Activated naive CD8-positive, alpha-beta T cell treated with anti-CD3 and anti-CD28 coated beads, Interleukin-2, amount 10 ng/mL, durations not matched to agents 7 days and 5 days (primary cell): Measurements from ENCODE around the gene POLG. TPM values are rescaled to one million over a fixed set of nuclear protein-coding genes. Genes with fewer than 3 reads are reported as not detected.
A peak's percentile ranks its signal among the peaks of the same experiment; 100 is the strongest.

ENCODE experiments used
- ATAC-seq: fragments of 150-1000 bp; cut with Tn5 transposase; one replicate; pipeline ENCODE4 v1.10.0; 2021; ENCODE audit warnings: low read depth, moderate library complexity
- POLR2A ChIA-PET: fragments of 350-600 bp; sonication (Branson Sonifier 250); formaldehyde crosslinking; loops from one replicate; lab custom pipeline; 2021; ENCODE audit warnings: antibody characterized with exemption; lab: Charles Lee
- DNase-seq: peaks from one replicate; pipeline ENCODE4 v3.0.0; 2021
- H3K27ac Mint-ChIP-seq: one replicate; pipeline ENCODE4 v1.8.0; 2022; ENCODE audit warnings: mild to moderate bottlenecking, mixed read lengths
- H3K27me3 Mint-ChIP-seq: one replicate; pipeline ENCODE4 v1.8.0; 2022; ENCODE audit warnings: mild to moderate bottlenecking, moderate library complexity, mixed read lengths
- H3K36me3 Mint-ChIP-seq: one replicate; pipeline ENCODE4 v1.8.0; 2021; ENCODE audit warnings: mild to moderate bottlenecking, mixed read lengths
- H3K4me1 Mint-ChIP-seq: one replicate; pipeline ENCODE4 v1.8.0; 2021; ENCODE audit warnings: mixed read lengths
- H3K4me3 Mint-ChIP-seq: one replicate; pipeline ENCODE4 v1.8.0; 2022; ENCODE audit warnings: mild to moderate bottlenecking, moderate library complexity, mixed read lengths
- H3K9me3 Mint-ChIP-seq: one replicate; pipeline ENCODE4 v1.8.0; 2021; ENCODE audit warnings: mixed read lengths
- total RNA-seq, 2 experiments: library from RNA; stranded (reverse); gene quantifications; one replicate each; pipeline ENCODE4 v1.2.3, GENCODE V29; 2021

Gene POLG
- total RNA-seq, 2 experiments from 2014 or later: 138 to 139 TPM

DNA sequence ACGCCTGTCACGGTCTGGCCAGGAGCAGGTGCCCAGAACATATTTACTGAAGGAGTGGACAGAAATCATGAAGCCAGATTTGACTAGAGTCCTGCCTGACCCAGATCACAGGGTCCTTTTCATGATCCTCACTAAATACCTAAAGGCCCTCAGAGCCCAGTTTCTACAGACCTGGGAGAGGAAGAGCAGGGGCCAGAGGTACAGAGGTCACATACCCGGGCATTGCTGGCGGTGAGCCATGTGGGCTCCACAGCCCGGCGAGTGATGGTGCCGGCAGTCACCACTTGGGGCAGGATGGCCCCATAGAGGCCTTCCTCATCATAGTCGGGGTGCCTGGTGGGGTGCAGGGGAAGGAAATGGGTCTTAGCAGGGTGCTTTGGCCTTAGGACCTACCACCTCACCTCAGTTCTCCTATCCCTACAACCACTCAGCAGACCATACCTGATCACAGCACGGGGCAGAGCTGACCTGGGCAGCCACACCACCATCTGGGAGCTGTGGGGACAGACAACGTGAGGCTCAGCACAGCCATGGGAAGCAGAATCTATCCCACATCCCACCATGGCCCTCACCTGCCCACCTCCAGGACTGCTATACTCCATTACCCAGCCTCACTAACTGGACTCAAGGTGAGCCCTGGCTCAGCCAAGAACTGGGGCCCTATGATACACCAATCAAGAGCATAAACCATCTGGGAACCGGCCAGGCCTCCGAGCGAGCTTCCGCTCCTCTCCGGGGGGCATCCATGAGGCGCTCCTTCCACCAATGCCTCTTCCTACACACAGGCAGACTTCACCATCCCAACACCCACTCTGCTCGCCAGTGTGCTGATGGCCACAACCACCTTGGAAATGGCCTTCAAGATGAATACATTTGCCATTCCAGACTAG is 12.9 kb downstream of the POLG start:
- peaks cover 6% of the 10 kb centered on the region for H3K4me1 Mint-ChIP-seq
- no peak for DNase-seq
- no peak overlapping the region for H3K27ac Mint-ChIP-seq
- ATAC-seq: peak; percentile 29
- no peaks in the 10 kb centered on the region for H3K27me3 Mint-ChIP-seq
- peaks cover 43% of the 10 kb centered on the region for H3K36me3 Mint-ChIP-seq
- no peak overlapping the region for H3K4me3 Mint-ChIP-seq
- H3K9me3 Mint-ChIP-seq: no peaks in the 10 kb centered on the region
- POLR2A ChIA-PET: no interaction called here

- Mint-ChIP-seq H3K27me3 (no peaks in the 10 kb centered on the region), H3K27ac (peak overlapping the region; percentile 25)
- POLR2A ChIA-PET: interaction anchor here (2.4 kb wide), 1 partner anchor 9 kb away, joined by 16 read pairs; no protein-coding TSS in a partner anchor
Measured at GRCh38 chr15:89320200-89320599, 14.4 kb downstream of the POLG start.

GRCh38 chr15:89319678-89320077 is 14.9 kb downstream of the POLG start:
- POLR2A ChIA-PET: interaction anchor here (2.4 kb wide), 1 partner anchor 10 kb away, joined by 16 read pairs; no protein-coding TSS in a partner anchor
- H3K4me1 Mint-ChIP-seq: peaks cover 11% of the 10 kb centered on the region

More at GRCh38 chr15:89320200-89320599, 14.4 kb downstream of the POLG start:
- H3K4me3 Mint-ChIP-seq: no peak overlapping the region
- DNase-seq (no peak), ATAC-seq (no peak)
- no peaks in the 10 kb centered on the region for H3K9me3 Mint-ChIP-seq
- H3K36me3 Mint-ChIP-seq: peaks cover 47% of the 10 kb centered on the region
- peaks cover 10% of the 10 kb centered on the region for H3K4me1 Mint-ChIP-seq

DNA sequence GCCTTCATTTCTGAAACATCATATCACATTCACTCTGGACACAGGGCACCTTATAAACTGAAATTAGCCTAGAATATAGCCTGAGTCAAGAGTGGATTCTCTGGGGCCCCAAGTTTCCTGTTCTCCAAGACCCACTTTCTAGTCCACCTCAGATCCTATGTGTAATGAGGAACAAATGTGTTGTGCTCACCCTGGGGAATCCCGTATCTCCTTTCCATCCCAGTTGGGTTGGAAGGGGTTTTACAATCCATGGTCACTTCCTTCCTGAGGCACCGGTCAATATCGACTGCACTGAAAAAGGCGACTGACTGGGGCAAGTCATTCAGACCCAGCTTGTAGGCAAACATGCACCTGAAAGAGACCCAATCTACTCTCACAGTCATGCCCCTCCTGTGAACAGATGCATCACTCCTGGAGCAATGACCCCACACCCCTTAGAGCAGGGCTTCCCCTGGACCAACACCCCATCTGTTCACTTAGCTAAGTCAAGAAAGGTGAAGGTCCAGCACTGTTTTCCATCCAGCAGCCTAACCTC is 17.4 kb downstream of the POLG start:
- Mint-ChIP-seq H3K27ac (peak overlapping the region; percentile 50), H3K4me3 (no peak overlapping the region), H3K4me1 (peaks cover 19% of the 10 kb centered on the region), H3K27me3 (no peaks in the 10 kb centered on the region), H3K9me3 (no peaks in the 10 kb centered on the region), H3K36me3 (peaks cover 48% of the 10 kb centered on the region)
- POLR2A ChIA-PET: interaction anchor here (0.8 to 1.5 kb wide), 2 partner anchors 12 to 73 kb away, joined by 3 to 8 read pairs; partner anchors contain the start of gene FANCI
- DNase-seq: no peak
- no peak for ATAC-seq

More at GRCh38 chr15:89319678-89320077, 14.9 kb downstream of the POLG start:
- Mint-ChIP-seq H3K4me3 (no peak overlapping the region), H3K9me3 (no peaks in the 10 kb centered on the region), H3K27me3 (no peaks in the 10 kb centered on the region), H3K36me3 (peaks cover 45% of the 10 kb centered on the region), H3K27ac (no peak overlapping the region)
- ATAC-seq: no peak
- DNase-seq: no peak

DNA sequence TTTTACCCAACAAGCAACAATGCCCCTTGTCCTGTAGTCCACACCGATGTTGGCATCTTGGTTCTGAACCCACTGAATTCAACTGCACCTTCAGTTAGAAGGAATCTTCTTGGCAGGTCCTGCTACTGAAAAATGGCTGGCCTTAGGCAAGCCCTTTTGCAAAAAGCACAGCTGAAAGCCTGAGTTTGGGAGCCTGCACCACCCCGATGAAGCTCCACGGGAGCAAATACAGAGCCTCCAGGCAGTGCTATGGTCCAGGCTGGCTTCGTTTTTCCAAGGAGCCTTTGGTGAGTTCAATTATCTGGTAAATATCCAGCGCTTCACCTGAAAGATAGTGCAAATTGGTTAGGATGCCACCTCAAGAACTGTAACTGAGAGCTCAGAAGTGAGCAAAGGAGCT is 18.1 kb downstream of the POLG start:
- Mint-ChIP-seq H3K4me3 (no peak overlapping the region), H3K9me3 (no peaks in the 10 kb centered on the region), H3K4me1 (peaks cover 18% of the 10 kb centered on the region), H3K27ac (peak overlapping the region; percentile 35), H3K27me3 (no peaks in the 10 kb centered on the region), H3K36me3 (peaks cover 46% of the 10 kb centered on the region)
- ATAC-seq (no peak), DNase-seq (no peak)
- POLR2A ChIA-PET: interaction anchor here (0.8 to 1.5 kb wide), 2 partner anchors 13 to 72 kb away, joined by 3 to 8 read pairs; partner anchors contain the start of gene FANCI

DNA sequence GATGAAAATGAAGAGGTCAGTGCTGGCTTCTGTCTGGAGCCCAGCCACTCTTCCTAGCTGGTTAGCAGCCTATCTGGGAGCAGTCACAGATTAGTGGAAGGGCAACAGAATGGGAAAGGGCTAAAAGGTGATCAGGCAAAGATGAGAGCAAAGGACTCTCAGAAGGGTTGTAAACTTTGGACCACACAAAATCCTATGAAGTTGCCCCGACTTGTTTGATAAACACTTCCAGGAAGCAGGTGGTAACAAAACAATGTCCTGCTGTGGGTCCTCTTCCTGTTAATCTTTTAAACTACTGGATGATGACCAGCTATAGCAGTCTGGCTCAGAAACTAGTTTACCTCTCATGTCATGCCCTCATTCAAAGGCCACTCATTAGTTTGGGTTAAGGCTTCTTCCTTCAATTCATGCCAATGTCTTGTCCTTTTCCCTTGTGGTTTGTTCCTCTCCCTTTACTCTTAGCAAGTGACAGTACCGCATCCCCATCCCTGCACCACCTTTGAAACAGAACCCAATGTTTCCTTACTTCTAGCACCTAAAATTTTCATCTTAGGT is 19.2 kb downstream of the POLG start:
- H3K36me3 Mint-ChIP-seq: peaks cover 48% of the 10 kb centered on the region
- H3K27me3 Mint-ChIP-seq: no peaks in the 10 kb centered on the region
- H3K4me1 Mint-ChIP-seq: peaks cover 17% of the 10 kb centered on the region
- peak overlapping the region; percentile 71 for H3K27ac Mint-ChIP-seq
- H3K9me3 Mint-ChIP-seq: no peaks in the 10 kb centered on the region
- ATAC-seq (no peak), DNase-seq (no peak)
- POLR2A ChIA-PET: no interaction called here
- H3K4me3 Mint-ChIP-seq: no peak overlapping the region

DNA sequence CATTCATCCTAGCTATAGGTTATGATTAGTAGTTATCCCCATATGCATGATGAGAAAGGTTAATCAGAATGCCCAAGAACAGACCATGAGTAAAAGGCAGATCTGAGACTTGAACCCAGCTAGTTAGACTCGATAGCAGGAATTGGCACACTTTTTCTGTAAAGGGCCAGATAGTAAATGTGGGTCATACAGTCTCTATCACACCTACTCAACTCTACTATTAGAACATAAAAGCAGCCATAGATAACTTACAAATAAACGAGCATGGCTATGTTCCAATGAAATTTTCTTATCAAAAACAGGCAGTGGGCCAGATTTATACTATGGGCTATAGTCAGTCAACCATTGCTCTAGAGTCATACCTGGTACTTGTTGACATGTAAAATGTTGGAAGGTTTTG is 24.6 kb downstream of the POLG start:
- no peaks in the 10 kb centered on the region for H3K27me3 Mint-ChIP-seq
- no peak for ATAC-seq
- no peak overlapping the region for H3K27ac Mint-ChIP-seq
- H3K9me3 Mint-ChIP-seq: no peaks in the 10 kb centered on the region
- DNase-seq: no peak
- H3K36me3 Mint-ChIP-seq: peaks cover 56% of the 10 kb centered on the region
- POLR2A ChIA-PET: no interaction called here
- H3K4me3 Mint-ChIP-seq: no peak overlapping the region
- peaks cover 9% of the 10 kb centered on the region for H3K4me1 Mint-ChIP-seq

- no peak for ATAC-seq
- H3K36me3 Mint-ChIP-seq: peaks cover 53% of the 10 kb centered on the region
- POLR2A ChIA-PET: interaction anchor here (1.4 kb wide), 1 partner anchor 20 kb away, joined by 3 read pairs; no protein-coding TSS in a partner anchor
Measured at GRCh38 chr15:89308236-89308635, 26.4 kb downstream of the POLG start.

DNA sequence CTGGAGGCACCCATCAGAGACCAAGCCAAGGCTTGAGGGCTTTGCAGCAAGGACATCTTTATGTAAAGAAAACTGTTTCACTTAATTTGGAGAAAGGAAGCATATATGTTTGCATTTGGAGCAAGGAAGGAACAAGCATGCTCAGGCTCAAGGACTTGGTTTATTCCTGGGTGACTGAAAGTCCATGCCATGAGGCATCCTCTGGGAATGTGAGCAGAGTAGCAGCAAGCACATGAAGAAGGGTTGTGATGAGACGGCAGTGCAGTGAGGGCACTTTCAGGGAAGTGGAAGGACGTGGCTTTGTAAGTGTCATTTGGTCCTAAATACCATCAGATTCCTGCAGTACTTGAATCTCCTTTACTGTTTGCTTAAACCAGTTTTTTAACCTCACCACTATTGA is 26.8 kb downstream of the POLG start:
- ATAC-seq: no peak
- no peak overlapping the region for H3K4me3 Mint-ChIP-seq
- H3K36me3 Mint-ChIP-seq: peaks cover 53% of the 10 kb centered on the region
- POLR2A ChIA-PET: interaction anchor here (1.4 kb wide), 1 partner anchor 21 kb away, joined by 3 read pairs; no protein-coding TSS in a partner anchor
- H3K9me3 Mint-ChIP-seq: no peaks in the 10 kb centered on the region
- no peak overlapping the region for H3K27ac Mint-ChIP-seq
- DNase-seq: no peak
- H3K4me1 Mint-ChIP-seq: peaks cover 3% of the 10 kb centered on the region
- no peaks in the 10 kb centered on the region for H3K27me3 Mint-ChIP-seq

More at GRCh38 chr15:89308236-89308635, 26.4 kb downstream of the POLG start:
- Mint-ChIP-seq H3K9me3 (no peaks in the 10 kb centered on the region), H3K4me1 (peaks cover 6% of the 10 kb centered on the region), H3K27ac (no peak overlapping the region), H3K27me3 (no peaks in the 10 kb centered on the region), H3K4me3 (no peak overlapping the region)
- DNase-seq: no peak

GRCh38 chr15:89307046-89307587 is 27.5 kb downstream of the POLG start:
- H3K4me1 Mint-ChIP-seq: peaks cover 2% of the 10 kb centered on the region
- H3K36me3 Mint-ChIP-seq: peaks cover 52% of the 10 kb centered on the region
- ATAC-seq (no peak), DNase-seq (no peak)
- POLR2A ChIA-PET: interaction anchor here (1.4 kb wide), 1 partner anchor 21 kb away, joined by 3 read pairs; no protein-coding TSS in a partner anchor
- H3K27me3 Mint-ChIP-seq: no peaks in the 10 kb centered on the region
- no peak overlapping the region for H3K4me3 Mint-ChIP-seq
- H3K27ac Mint-ChIP-seq: no peak overlapping the region
- H3K9me3 Mint-ChIP-seq: no peaks in the 10 kb centered on the region

- Mint-ChIP-seq H3K27ac (no peak overlapping the region), H3K4me3 (no peak overlapping the region), H3K4me1 (peaks cover 6% of the 10 kb centered on the region), H3K36me3 (peaks cover 50% of the 10 kb centered on the region), H3K9me3 (no peaks in the 10 kb centered on the region), H3K27me3 (no peaks in the 10 kb centered on the region)
- ATAC-seq (no peak), DNase-seq (no peak)
- POLR2A ChIA-PET: no interaction called here
Measured at GRCh38 chr15:89305395-89305794, 29.2 kb downstream of the POLG start.

DNA sequence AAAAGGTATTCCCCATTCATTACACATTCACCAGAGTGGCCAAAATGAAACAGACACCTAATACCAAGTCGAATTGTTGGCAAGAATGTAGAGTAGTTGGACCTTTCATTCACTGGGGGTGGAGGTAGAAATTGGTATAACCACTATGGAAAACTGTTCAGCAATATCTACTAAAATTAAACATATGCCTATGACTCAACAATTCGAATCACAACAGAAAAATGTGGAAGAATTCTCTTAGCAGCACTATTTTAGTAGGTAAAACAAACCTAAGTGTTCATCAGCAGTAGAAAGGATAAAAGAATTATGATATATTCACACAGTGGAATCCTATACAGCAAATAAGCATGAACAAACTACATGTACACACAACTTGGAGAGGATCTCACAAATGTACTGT is 30.6 kb downstream of the POLG start:
- no peak for ATAC-seq
- POLR2A ChIA-PET: no interaction called here
- Mint-ChIP-seq H3K4me1 (peaks cover 9% of the 10 kb centered on the region), H3K4me3 (no peak overlapping the region), H3K9me3 (no peaks in the 10 kb centered on the region), H3K27ac (no peak overlapping the region), H3K27me3 (no peaks in the 10 kb centered on the region), H3K36me3 (peaks cover 48% of the 10 kb centered on the region)
- DNase-seq: no peak
